Left renal pelvis (tissue), 4 donors: ENCODE results near the gene SFXN5. TPM values are rescaled to one million over a fixed set of nuclear protein-coding genes. Genes with fewer than 3 reads are reported as not detected.
"Not testable (repeated sequence)": the region's sequence is repeated elsewhere in the genome, so short reads cannot be mapped to it uniquely, and the experiment has no call there.

Experiments
- DNase-seq, 4 donors: peaks; one replicate each; pipeline ENCODE4 v3.0.0-alpha.2; 2013; ENCODE audit warnings: low read depth in 4 of 4, low spot score in 3 of 4
- polyA plus RNA-seq, 4 donors: library from polyadenylated mRNA; unstranded; fragments of 120-200 nt; gene quantifications; one replicate each; pipeline ENCODE4 v1.2.1, GENCODE V29; 2013; ENCODE audit not compliant: insufficient read length in 4 of 4

The SFXN5 gene, protein sequence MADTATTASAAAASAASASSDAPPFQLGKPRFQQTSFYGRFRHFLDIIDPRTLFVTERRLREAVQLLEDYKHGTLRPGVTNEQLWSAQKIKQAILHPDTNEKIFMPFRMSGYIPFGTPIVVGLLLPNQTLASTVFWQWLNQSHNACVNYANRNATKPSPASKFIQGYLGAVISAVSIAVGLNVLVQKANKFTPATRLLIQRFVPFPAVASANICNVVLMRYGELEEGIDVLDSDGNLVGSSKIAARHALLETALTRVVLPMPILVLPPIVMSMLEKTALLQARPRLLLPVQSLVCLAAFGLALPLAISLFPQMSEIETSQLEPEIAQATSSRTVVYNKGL
- 10 to 100 TPM in 3 of 4 donors, 1 to 10 TPM in 1; 8.6 to 32.0 (median 23.4) TPM for polyA plus RNA-seq

DNA sequence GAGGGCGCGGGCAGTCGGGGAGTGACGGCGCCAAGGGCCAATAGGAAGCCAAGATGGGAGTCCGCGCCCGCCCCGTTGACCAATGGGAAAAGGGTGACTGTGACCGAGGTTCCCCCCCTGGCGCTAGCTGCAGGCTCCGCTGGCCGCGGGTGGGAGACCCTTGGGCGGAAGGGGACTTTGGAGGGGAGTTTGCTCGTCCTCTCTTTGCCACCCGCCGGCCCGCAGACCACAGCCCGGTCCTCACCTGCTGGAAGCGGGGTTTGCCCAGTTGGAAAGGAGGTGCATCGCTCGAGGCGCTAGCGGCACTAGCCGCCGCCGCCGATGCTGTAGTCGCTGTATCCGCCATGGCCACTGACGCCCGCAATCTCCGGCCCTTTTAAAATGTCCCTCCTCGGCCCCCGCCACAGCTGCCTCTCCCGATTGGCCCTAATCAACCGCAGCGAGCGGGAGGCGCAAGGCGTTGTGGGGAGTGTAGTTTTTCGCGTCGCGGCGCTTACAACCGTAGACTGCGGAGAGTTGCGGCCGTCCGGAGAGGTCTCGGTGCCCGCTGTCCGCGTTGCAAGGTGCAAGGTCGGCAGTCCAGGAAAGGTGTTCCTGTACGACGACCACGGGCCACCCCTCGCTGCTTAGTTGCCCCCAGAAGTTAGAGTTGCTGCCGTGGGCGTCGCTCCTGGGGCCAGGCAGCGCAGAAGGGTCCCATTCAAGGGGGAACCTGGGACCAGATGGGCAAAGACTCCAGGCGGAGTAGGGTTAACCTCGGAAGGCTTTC is at the start of gene SFXN5:
SFXN5 (minus strand) TSS at position 353 of the 769 bp plus-strand sequence; CDS start at position 346, 7 bp downstream.
- peak; percentile 85 to 93 (median 91) for DNase-seq

DNA sequence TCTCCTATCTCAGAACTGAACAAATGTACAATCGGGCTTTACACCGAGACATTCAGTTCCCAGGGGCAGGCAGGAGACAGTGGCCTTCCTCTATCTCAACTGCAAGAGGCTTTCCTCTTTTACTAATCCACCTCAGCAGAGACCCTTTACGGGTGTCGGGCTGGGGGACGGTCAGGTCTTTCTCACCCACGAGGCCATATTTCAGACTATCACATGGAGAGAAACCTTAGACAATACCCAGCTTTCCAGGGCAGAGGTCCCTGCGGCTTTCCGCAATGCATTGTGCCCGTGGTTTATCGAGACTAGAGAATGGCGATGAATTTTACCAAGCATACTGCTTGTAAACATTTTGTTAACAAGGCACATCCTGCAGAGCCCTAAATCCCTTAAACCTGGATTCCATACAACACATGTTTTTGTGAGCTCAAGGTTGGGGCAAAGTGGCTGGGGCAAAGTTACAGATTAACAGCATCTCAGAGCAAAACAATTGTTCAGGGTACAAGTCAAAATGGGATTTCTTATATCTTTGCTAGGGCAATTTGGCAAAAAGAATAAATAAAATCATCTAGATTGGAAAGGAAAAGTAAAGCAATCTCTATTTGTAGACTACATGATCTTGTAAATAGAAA is 48.2 kb upstream of the SFXN5 start:
- DNase-seq: not testable (repeated sequence)

DNA sequence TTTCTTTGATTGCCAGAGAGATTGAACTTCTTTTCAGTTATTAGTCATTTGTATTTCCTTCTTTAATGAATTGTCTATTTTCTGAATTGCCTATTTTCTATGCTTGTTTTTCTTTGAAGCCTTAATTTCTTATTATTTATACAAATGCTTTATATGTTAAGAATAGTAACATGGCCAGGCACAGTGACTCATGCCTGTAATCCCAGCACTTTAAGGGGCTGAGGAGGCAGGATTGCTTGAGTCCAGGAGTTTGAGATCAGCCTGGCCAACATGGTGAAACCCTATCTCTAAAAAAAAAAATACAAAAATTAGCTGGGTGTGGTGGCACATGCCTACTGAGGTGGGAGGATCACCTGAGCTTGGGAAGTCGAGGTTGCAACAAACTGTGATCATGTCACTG is 45.9 kb upstream of the SFXN5 start:
- DNase-seq: no peak

DNA sequence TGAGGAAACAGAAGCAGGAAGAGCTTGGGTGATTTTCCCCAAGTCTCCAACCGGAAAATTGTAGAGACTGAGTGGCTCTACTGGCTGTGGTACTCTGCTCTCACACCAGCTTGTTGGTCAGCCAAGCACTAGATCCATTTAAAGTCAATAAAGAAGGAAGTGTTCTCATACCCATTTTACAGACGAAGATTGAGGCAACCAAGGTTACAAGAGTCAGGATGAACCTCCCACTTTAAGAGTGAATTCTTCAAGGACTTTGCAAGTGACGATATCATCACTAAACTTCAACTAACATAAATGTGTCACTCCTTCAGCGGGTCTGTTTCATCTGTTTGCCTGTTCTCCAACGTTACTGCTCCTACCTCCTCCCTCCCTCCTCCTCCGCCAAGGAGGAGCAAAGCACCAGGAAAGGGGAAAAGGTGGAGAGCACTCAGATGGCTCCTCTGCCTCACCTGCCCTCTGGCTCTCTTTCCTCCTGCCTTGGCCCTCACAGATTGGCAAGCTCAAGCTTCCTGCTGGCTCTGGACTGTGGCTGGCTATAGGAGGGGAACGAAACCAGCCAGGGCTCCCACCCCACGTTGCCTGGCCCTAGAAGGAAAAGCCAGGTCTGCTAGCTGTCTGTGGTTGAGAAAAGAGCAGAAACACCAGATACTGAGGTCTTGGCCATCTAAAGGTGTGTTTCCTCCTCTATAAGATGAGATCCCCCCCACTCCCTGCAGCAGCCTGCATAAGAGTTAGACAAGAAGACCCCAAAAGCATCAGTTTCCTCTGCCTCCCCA is 44.9 kb upstream of the SFXN5 start:
- DNase-seq: no peak

DNA sequence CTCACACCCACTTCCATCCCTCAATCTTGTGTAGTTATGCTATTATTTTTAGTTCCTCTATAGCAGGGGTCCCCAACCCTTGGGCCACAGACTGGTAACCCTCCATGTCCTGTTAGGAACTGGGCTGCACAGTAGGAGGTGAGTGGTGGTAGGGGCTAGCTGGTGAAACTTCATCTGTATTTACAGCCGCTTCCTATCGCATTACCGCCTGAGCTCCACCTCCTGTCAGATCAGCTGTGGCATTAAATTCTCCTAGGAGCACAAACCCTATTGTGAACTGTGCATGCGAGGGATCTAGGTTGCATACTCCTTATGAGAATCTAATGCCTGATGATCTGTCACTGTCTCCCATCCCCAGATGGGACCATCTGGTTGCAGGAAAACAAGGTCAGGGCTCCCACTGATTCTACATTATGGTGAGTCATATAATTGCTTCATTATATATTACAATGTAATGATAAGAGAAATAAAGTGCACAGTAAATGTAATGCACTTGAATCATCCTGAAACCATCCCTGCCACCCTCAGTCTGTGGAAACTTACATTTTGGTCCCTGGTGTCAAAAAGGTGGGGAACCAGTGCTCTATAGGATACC is 42.9 kb upstream of the SFXN5 start:
- no peak for DNase-seq

DNA sequence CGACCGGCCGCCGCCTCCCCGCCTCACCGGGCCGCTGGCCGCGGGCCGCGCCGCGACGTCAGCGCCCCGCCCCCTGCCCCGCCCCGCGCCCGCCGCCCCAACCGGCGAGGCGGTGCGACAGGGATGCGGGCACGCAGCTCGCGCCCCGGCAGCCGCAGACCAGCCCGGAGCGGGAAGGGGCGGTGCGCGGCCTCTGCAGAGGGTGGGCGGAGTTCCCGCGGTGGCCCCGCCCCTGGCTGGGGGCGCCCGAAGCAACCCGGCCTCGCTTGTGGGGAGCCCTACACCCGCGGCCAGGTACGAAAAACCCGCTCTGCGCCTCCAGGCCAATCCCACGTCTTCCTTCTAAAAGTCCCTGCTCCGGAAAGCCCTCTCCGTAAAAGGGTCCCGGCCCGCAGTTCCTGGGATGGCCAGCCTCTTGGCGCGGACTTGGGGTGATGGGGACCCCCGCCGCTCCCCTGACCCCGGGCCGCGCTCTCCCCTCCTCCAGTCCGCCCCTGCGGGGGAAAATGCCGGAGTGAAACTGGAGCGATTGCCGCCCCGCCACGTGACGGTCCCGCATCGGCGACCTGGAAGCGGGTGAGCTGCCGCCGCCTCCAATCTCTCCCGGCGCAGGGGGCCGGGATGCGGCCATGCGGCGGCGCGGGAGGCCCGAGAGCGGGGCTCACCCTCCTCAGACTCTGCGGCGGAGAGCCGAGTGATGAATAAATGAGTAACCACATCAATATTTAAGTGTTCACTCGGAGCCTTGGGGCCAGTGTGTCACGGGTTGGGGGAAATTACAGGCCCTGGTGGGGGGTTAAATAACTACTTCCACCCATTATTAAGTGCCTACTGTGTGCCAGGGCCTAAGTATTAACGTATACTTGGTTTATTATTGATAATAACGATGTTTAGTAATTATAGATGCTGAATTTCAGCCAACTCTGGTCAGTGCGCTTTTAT is 41.7 kb upstream of the SFXN5 start, which contains the start of gene RAB11FIP5:
RAB11FIP5 (minus strand) TSS at position 36 of the 942 bp plus-strand sequence. CDS start 171 bp downstream, outside the sequence.
- DNase-seq: peak in 2 of 4 donors; percentile 51 to 53

DNA sequence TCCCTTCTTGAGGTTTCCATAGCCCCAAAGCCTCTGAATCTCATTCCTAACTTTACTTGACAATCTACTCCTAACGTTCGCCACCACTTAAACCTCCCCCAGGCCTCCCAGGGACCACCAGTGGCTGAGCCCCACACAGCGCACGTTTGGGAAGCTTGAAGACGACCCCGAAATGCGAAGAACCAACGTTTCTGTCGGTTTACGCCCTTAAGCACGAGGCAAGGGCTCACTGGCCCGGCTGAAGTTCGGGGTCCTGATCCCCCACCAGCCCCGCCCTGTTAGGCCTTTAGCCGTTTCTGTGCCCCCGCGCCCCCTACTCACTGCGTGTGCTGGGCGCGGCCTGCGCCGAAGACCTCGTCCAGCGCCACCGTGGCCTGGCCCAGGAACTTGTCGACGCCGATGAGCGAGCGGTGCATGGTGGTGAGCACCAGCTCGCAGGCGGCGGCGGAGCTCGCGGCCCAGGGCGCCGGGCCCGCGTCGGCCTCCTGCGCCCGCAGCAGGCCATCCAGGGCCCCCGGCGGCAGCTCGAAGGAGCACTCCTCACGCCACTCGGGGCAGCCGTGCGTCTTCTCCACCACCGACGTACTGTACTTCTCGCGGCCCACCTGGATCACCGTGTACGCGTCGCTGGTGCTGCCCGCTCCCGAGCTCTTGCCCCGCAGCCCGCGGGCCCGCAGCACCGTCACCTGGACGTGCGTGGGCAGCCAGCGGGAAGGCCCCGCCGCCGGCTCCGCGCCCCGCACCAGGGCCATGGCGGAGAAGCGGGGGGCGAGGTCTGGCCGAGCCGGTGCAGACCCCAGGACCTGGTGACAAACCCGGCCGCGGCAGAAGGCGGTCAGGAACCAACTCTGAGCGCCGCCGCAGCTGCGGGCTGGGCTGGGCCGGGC is 40.8 kb upstream of the SFXN5 start:
- no peak for DNase-seq

DNA sequence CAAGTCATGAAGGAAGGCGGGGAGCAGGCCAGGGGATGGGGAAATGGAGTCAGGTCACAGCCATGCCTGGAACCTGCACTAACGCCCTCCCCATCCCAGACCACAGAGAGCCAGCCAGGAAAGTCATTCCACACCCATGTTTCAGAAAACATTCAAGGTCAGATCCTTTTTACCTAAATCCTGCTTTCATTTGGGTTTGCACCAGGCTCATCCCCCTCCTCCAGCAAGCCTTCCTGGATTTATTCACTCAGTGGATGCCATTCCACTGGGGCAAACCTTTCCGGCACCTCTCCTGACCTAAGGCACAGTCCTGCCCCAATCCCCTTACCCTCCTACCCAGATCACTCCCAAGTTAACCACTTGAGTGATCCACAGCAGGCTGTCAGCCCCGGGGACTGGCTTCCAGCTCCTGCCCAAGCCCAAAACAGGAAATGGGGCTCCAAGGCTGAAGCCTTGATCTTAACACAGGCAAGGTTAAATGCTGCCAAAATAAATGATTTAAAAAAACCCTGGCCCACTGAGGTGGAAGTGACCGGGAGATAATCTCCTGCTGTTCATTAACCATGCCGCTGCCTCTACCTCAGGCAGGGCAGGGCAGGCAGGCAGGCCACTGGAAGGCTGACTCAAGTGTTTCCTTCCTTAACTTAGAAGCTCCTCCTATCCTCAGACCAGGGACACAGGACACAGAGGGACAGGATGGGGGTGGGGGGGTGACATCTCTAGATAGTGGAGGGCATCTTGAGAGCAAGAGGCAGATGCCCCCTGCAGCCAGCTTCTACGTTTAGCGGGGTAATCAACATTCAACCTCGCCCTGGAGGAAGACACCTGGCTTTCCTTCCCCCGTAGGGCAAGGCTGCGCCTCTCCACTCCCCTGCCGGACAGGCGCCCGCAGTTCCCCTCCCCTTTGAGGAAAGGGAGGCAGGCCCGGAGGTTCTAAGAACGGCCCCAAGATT is 39.8 kb upstream of the SFXN5 start:
- no peak for DNase-seq

DNA sequence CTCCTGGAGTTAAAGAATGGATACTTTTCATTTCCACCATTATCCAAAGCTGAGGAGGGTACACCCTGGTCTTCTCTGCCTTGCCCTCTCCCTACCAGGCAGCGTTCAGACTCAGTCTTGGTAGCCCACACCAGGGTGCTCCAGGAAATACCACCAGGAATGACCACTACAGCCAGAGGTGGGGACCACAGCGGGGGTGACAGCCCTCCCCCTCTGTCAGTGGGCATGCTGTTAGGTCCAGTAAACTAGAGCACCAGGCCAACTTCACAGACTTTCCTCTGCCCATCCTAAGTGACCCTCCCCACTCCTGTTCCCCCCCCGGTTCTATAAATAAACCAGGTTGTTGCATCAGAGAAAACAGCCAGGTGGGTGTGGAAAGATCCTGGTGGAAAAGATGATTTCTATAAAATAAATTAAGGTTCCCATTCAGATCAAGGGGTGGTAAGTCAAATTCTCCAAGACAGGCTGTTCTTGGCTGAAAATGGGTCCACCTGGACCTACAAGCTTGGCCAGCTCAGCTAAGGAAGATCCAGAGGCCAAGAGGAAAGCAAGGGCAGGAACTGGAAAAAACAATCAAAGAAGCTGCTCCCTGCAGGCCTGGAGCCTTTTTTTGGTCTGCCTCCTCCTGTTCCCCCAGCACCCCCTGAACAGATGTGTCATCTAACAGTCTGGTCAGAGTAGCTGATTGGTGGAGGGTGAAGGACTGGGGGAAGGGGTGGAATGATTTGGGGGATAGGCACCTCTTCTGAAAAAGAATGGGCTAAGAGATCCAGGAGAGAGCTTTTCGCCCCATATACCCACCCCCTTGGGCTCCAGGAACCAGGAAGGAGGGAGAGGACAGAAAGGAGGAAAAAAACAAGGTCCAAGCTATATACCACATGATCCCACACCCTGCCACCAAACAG is 38.9 kb upstream of the SFXN5 start:
- DNase-seq: no peak

DNA sequence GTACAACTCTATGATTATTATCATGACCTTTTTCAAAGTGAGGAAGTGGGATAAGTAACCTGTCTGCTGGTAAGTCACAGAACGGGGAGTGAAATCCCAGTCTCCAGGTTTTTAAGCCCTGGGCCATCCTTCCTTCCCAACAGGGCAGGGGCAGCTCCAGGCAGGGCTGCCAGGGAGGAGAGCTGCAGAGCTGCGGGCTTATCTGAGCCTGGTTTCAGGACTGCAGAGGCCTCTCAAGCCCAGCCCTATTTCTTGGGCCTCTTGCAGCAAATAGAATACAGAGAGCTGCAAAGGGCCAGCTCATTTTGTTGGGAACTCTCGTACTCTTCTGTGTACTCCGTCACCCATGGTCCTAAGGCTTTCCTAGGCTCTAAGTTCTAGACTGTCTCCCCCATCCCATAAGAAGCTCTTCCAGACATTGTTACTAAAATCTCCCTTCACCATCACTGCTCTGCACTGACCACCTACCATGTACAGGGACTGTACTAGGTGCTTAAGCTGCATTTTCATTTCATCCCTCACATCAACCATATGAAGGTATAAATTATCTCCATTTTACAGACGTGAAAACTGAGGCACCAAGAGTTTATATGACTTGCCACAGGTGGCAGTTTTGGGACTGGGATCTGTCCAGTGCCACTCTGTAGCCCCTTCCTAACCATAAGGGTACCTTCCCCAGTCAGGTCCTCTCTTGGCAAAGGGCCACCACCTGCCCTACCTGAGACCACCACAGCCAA is 38.1 kb upstream of the SFXN5 start:
- no peak for DNase-seq

DNA sequence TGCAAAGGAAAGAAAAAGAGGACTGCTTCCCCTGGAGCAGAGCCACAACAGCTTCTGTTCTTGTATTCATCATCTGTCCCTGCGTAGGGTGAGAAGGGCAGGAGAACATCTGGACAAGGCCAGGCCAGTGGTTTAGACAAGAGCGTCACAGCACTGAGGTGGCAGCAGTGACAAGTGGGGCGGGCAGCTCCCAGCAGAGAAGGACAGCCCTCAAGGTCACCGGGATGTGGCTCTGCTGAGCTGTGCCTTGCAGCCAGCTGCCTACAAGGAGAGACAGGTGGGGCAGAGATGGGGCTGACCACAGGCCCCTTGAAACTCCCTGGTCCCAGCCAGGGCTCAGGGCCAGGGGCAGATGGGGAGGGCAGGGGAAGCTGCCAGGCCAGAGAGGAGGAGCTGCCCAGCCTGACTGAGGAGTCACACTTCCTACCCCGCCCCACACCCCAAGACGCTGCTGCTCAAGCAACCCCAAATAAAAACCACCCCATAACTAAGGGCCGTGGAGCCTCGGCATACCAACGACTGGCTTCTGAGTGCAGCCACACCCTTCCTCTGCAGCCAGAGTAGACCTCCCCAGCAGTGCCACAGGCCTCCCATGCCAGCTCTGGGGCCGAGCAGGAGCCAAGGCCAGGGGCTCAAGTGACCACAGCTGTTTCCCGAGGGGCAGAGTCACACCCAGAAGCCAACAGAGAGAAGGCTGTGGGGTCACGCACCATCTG is 35.9 kb upstream of the SFXN5 start:
- no peak for DNase-seq

DNA sequence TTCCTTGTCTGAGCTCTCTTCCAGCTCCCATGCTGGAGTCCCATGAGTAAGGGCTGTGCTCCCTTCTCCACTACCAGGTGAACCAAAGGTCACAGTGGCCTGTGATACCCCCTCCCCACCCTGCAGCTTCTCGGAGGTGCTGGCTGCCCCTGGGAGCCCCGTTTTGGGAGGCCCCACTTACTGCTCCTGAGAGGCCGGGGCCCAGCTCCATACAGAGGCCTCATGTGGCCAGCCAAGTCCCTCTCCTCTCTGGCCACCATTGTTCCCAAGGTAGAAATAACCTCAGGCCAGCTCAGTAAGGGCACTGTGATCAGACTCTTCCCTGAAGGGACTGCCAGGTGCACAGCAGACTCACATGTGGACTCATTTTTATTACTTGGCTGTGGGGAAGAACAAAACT is 35.3 kb upstream of the SFXN5 start:
- DNase-seq: no peak

DNA sequence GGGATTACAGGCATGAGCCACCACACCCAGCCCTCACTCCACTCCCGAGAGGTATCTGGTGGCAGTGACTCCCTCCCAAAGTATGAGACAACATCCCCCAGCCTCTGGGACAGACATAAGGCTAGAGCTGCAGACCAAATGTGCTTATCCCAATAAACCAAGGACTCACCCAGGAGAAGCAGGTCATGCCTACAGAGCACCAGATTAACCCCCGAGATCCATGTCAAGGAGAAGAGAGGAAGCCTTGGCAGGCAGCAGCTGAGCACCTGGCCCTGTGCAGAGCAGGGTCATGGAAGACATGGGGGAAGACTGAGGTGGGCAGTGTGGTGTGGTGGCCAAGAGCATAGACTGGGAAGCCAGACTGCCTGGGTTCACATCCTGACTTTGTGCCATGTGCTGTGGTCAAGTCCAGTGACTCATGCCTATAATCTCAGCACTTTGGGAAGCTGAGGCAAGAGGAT is 34.0 kb upstream of the SFXN5 start:
- DNase-seq: no peak

DNA sequence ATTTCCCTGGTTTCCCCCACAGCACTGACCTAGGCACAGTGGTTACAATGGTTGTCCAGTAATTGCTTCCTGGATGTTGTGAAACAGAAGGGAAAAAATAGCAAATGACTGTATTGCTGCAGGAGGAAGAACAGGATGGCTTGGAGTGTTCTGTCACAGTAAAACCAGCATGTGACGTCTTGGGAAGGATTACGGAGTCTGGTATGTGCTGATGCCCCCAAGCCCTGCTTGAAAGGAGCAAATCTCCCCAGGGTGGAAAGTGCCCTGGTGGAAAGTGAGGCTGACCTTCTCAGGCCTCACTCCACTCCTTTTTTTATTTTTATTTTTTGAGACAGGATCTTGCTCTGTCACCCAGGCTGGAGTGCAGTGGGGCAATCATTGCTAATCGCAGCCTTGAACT is 33.4 kb upstream of the SFXN5 start:
- DNase-seq: no peak
